PC-3 (cell line): ENCODE data around the gene ZRANB2. TPM values are rescaled to one million over a fixed set of nuclear protein-coding genes. Genes with fewer than 3 reads are reported as not detected.
A peak's percentile ranks its signal among the peaks of the same experiment; 100 is the strongest.

Experiments
- ATAC-seq: fragments of 200-7000 bp; cut with Tn5 transposase; 2 replicates; pipeline ENCODE4 v1.9.1; 2020; ENCODE audit warnings: mild to moderate bottlenecking, moderate library complexity
- BruUV-seq: library from RNA; stranded (reverse); fragments of 400-500 nt; replicated peaks from 2 replicates; lab custom pipeline; 2021; lab: Mats Ljungman, UMichigan
- CTCF ChIA-PET: fragments of 300-600 bp; sonication (Branson Sonifier 250); formaldehyde crosslinking; loops from one replicate; lab custom pipeline; 2022; ENCODE audit warnings: antibody characterized with exemption; lab: Charles Lee
- POLR2A ChIA-PET: fragments of 300-600 bp; sonication (Branson Sonifier 250); formaldehyde crosslinking; loops from one replicate; lab custom pipeline; 2022; ENCODE audit warnings: antibody characterized with exemption; ENCODE audit not compliant: unreplicated experiment; lab: Charles Lee
- DNase-seq: peaks from one replicate; pipeline ENCODE4 v3.0.0-alpha.2; 2015
- H2AFZ ChIP-seq: fragments of 300-600 bp; sonication (generic); 2 replicates; pipeline ENCODE4 v1.6.0; 2016; ENCODE audit warnings: antibody characterized with exemption, low read length
- H3F3A ChIP-seq: fragments of 300-600 bp; sonication (generic); one replicate; pipeline ENCODE4 v1.6.0; 2017; ENCODE audit warnings: antibody characterized with exemption, low read length, control low read depth, mild to moderate bottlenecking; ENCODE audit not compliant: unreplicated experiment
- H3K27ac ChIP-seq: fragments of 300-600 bp; sonication (generic); 2 replicates; pipeline ENCODE4 v1.5.1; 2016; ENCODE audit warnings: mild to moderate bottlenecking, low read length
- H3K27me3 ChIP-seq: fragments of 300-600 bp; sonication (generic); 2 replicates; pipeline ENCODE4 v1.6.1; 2016; ENCODE audit warnings: low read length, mixed read lengths
- H3K36me3 ChIP-seq: fragments of 300-600 bp; sonication (generic); 2 replicates; pipeline ENCODE4 v1.6.1; 2016; ENCODE audit warnings: low read depth, mixed run types, low read length, mixed read lengths
- H3K4me1 ChIP-seq: fragments of 300-600 bp; sonication (generic); 2 replicates; pipeline ENCODE4 v1.5.1; 2016; ENCODE audit warnings: low read length; ENCODE audit not compliant: insufficient read depth
- H3K4me2 ChIP-seq: fragments of 300-600 bp; sonication (generic); 2 replicates; pipeline ENCODE4 v1.6.0; 2016; ENCODE audit warnings: low read length
- H3K4me3 ChIP-seq: fragments of 300-600 bp; sonication (generic); 2 replicates; pipeline ENCODE4 v1.5.1; 2016; ENCODE audit warnings: mild to moderate bottlenecking, low read length, mixed read lengths
- H3K79me2 ChIP-seq: fragments of 300-600 bp; sonication (generic); 2 replicates; pipeline ENCODE4 v1.6.1; 2017; ENCODE audit warnings: low read length, mixed read lengths
- H3K9ac ChIP-seq: fragments of 300-600 bp; sonication (generic); 2 replicates; pipeline ENCODE4 v1.6.0; 2016; ENCODE audit warnings: mild to moderate bottlenecking, low read length
- H3K9me2 ChIP-seq: fragments of 300-600 bp; sonication (generic); replicated peaks from 2 replicates; pipeline ENCODE4 v1.6.1; 2016; ENCODE audit warnings: mixed run types, low read length, mixed read lengths
- H3K9me3 ChIP-seq: fragments of 300-600 bp; sonication (generic); 2 replicates; pipeline ENCODE4 v1.6.1; 2016; ENCODE audit warnings: low read length, mixed read lengths
- H4K20me1 ChIP-seq: fragments of 300-600 bp; sonication (generic); 2 replicates; pipeline ENCODE4 v1.6.1; 2016; ENCODE audit warnings: low read length, mixed read lengths
- CTCF ChIP-seq: fragments of 300-600 bp; sonication (generic); conservative IDR thresholded peaks from 2 replicates; pipeline ENCODE4 v1.5.1; 2017; ENCODE audit warnings: antibody characterized with exemption, low read depth, mild to moderate bottlenecking, low read length
- EZH2 ChIP-seq: fragments of 300-600 bp; sonication (generic); IDR thresholded peaks from one replicate; pipeline ENCODE4 v1.6.1; 2017; ENCODE audit warnings: antibody characterized with exemption, mild to moderate bottlenecking, low read length; ENCODE audit not compliant: unreplicated experiment
- EZH2phosphoT487 ChIP-seq: fragments of 300-600 bp; sonication (generic); IDR thresholded peaks from 2 replicates; pipeline ENCODE4 v1.6.1; 2018; ENCODE audit warnings: mild to moderate bottlenecking, antibody characterized with exemption, low read length, borderline replicate concordance
- intact Hi-C: fragments of 100-400 bp; cut with micrococcal nuclease; formaldehyde crosslinking; loops from 2 replicates; pipeline ENCODE4 v1.9.0; 2023
- total RNA-seq: library from RNA; depleted of rRNA; stranded (reverse); fragments of >200 nt; gene quantifications from 2 replicates; pipeline ENCODE4 v1.2.3, GENCODE V29; 2014

ZRANB2 gene
- total RNA-seq, 1 experiment from 2014 or later: 38.7 TPM

GRCh38 chr1:71088645-71089287 lies 7.9 kb upstream of the ZRANB2 start:
- no TSS peak for BruUV-seq
- POLR2A ChIA-PET: no interaction called here
- intact Hi-C loops: loop anchor here (5.0 kb wide), 3 partner anchors 264 to 1194 kb away; partner anchors contain the start of gene NEGR1

GRCh38 chr1:71087713-71088112 lies 6.9 kb upstream of the ZRANB2 start:
- no peak overlapping the region for H2AFZ ChIP-seq

More at GRCh38 chr1:71088645-71089287, 7.9 kb upstream of the ZRANB2 start:
- no peak for TF ChIP-seq EZH2phosphoT487
- no peak for TF ChIP-seq CTCF
- no peak for TF ChIP-seq EZH2
- no peaks in the 10 kb centered on the region for H3K9me3 ChIP-seq
- peak overlapping the region; percentile 82 for H3K27ac ChIP-seq
- no peaks in the 10 kb centered on the region for H3K36me3 ChIP-seq
- peak; percentile 84 for DNase-seq
- H3K4me3 ChIP-seq: peak overlapping the region; percentile 2; the same call in 1 of the 2 replicates
- peak; percentile 54 for ATAC-seq
- H3K4me1 ChIP-seq: peaks cover 70% of the 10 kb centered on the region
- CTCF ChIA-PET: interaction anchor here (0.6 kb wide), 1 partner anchor 641 kb away, joined by 3 read pairs; no protein-coding TSS in a partner anchor
- no peaks in the 10 kb centered on the region for H3K27me3 ChIP-seq
- peak overlapping the region; percentile 40; the same call in 1 of the 2 replicates for H2AFZ ChIP-seq
- H3K4me2 ChIP-seq: peak overlapping the region; percentile 67
- peak overlapping the region; percentile 47 for H3K9ac ChIP-seq
- no peaks in the 10 kb centered on the region for H4K20me1 ChIP-seq
- peaks cover 5% of the 10 kb centered on the region for H3F3A ChIP-seq
- H3K9me2 ChIP-seq: no peaks in the 10 kb centered on the region
- H3K79me2 ChIP-seq: no peaks in the 10 kb centered on the region

More at GRCh38 chr1:71087713-71088112, 6.9 kb upstream of the ZRANB2 start:
- Histone ChIP-seq H3K9me2 (no peaks in the 10 kb centered on the region), H4K20me1 (no peaks in the 10 kb centered on the region), H3K9ac (0 out of 2 replicates have a peak overlapping the region, but pooled peaks have one; percentile 24), H3K79me2 (no peaks in the 10 kb centered on the region), H3K27ac (peak overlapping the region; percentile 85), H3K36me3 (no peaks in the 10 kb centered on the region), H3F3A (peaks cover 5% of the 10 kb centered on the region), H3K4me3 (no peak overlapping the region), H3K27me3 (no peaks in the 10 kb centered on the region), H3K9me3 (no peaks in the 10 kb centered on the region), H3K4me1 (peaks cover 78% of the 10 kb centered on the region), H3K4me2 (peak overlapping the region; percentile 67)
- ChIA-PET POLR2A (no interaction called here), CTCF (no interaction called here)
- TF ChIP-seq EZH2phosphoT487 (no peak), EZH2 (no peak), CTCF (no peak)
- no peak for DNase-seq
- BruUV-seq: no TSS peak
- no peak for ATAC-seq
- intact Hi-C loops: loop anchor here (5.0 kb wide), 3 partner anchors 265 to 1195 kb away; partner anchors contain the start of gene NEGR1
